ENCODE measurements around the gene ZNF326.
"Not testable (repeated sequence)": the region's sequence is repeated elsewhere in the genome, so short reads cannot be mapped to it uniquely, and the experiment has no call there.

The ZNF326 gene

DNA sequence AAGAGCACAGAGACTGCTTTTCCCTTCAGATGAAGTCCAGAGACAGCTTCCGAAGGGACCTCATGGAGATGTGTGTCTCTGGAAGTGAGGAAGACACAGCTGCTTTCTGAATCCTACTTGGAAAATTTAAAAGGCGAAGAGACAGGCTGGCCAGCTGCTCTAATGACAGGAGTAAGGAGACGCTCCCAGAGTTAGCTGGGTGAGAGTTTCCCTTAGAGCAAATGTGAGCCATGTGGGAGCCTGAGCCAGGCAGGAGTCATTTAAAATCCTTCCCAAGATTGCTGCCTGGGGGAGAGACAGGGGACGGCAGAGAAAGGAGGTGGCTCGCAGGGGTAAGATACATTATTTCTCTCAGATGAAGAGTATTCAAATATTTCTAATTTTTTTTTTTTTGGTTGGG lies 53.1 kb downstream of the ZNF326 start:
- Histone ChIP-seq H3K4me3 (ENCODE audit: low read length) (no peak overlapping the region), H3K36me3 (ENCODE audit: control insufficient read depth, insufficient read depth, low read length, severe bottlenecking) (no peaks in the 10 kb centered on the region), H3K9me3 (ENCODE audit: control insufficient read depth, low read length) (no peaks in the 10 kb centered on the region), H3K9ac (ENCODE audit: low read length) (no peak overlapping the region), H3K27me3 (replicated peaks; ENCODE audit: control insufficient read depth, insufficient read depth, low read length) (no peaks in the 10 kb centered on the region), H3K4me1 (ENCODE audit: control insufficient read depth, insufficient read depth, low read length) (peaks cover 13% of the 10 kb centered on the region)
- no peak for DNase-seq (ENCODE audit: low read depth)

DNA sequence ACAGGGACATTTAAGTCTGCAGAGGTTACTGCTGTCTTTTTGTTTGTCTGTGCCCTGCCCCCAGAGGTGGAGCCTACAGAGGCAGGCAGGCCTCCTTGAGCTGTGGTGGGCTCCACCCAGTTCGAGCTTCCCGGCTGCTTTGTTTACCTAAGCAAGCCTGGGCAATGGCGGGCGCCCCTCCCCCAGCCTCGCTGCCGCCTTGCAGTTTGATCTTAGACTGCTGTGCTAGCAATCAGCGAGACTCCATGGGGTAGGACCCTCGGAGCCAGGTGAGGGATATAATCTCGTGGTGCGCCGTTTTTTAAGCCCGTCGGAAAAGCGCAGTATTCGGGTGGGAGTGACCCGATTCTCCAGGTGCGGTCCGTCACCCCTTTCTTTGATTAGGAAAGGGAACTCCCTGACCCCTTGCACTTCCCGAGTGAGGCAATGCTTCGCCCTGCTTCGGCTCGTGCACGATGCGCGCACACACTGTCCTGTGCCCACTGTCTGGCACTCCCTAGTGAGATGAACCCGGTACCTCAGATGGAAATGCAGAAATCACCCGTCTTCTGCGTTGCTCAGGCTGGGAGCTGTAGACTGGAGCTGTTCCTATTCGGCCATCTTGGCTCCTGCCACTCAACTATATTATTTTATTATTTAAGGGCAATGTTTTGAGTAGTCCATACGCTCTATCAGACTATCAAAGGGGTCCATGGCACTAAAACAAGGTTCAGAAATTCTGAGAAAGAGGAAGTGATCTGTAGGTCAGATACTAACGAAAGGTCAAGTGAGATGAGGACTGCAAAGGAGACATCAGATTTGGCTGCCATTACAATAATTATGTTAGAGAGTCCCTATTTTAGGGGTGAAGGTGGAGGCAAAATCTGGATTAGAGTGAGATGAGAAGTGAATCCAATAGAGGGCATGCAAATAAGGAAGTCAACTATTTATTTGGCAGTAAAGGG lies 68.1 kb downstream of the ZNF326 start:
- not testable (repeated sequence) for H3K9ac ChIP-seq (ENCODE audit: low read length); H3K9me3 ChIP-seq (ENCODE audit: control insufficient read depth, low read length); H3K27me3 ChIP-seq (replicated peaks; ENCODE audit: control insufficient read depth, insufficient read depth, low read length); H3K4me3 ChIP-seq (ENCODE audit: low read length); H3K36me3 ChIP-seq (ENCODE audit: control insufficient read depth, insufficient read depth, low read length, severe bottlenecking); DNase-seq (ENCODE audit: low read depth); H3K4me1 ChIP-seq (ENCODE audit: control insufficient read depth, insufficient read depth, low read length)

DNA sequence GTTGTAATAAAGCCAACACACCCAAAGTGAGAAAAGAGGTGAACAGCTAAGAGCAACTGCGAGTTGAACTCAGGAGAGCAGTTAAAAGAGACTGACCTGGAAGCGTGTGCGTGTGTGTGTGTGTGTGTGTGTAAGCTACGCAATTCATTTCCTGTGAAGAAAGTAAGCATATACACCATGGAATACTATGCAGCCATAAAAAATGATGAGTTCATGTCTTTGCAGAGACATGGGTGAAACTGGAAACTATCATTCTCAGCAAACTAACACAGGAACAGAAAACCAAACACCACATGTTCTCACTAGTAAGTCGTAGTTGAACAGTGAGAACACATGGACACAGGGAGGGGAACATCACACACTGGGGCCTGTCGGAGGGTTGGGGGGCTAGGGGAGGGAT lies 69.2 kb downstream of the ZNF326 start:
- H3K4me1 ChIP-seq (ENCODE audit: control insufficient read depth, insufficient read depth, low read length); H3K36me3 ChIP-seq (ENCODE audit: control insufficient read depth, insufficient read depth, low read length, severe bottlenecking); H3K9me3 ChIP-seq (ENCODE audit: control insufficient read depth, low read length); H3K9ac ChIP-seq (ENCODE audit: low read length); H3K27me3 ChIP-seq (replicated peaks; ENCODE audit: control insufficient read depth, insufficient read depth, low read length); H3K4me3 ChIP-seq (ENCODE audit: low read length); DNase-seq (ENCODE audit: low read depth): not testable (repeated sequence)

DNA sequence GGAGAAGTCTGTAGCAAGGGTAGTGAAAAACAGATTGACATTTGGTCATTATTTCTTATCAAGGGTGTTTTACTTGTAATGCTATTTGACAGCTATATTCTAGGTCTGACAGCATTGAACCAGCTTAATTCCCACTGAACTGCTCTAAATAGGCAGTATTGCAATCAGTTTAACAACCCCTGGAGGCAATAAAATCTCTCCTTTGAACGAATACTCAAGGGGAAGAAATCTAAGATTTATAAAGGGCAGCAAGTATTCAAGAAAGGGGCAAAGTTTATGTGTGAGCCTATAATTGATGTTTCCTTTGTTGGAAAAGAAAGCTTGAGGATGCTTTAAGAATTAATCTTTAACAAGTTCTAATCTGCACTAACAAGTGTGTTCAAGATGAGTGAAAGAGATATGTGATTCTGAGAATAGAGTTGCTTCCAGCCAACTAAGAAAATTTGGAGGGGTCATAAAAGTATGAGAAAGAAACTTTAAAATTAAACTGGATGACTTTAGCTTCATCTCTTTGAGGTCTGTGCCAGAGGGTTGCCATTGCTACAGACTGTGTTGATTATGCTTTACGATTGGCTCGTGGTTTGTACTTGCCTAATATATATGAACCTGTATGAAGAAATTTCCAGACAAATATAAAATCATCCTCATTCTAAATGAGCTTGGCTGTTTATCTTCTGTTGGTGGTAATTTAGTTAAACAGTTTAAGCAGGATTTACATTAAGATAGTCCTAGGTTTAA lies 72.5 kb downstream of the ZNF326 start:
- Histone ChIP-seq H3K4me1 (ENCODE audit: control insufficient read depth, insufficient read depth, low read length) (no peaks in the 10 kb centered on the region), H3K4me3 (ENCODE audit: low read length) (no peak overlapping the region), H3K36me3 (ENCODE audit: control insufficient read depth, insufficient read depth, low read length, severe bottlenecking) (no peaks in the 10 kb centered on the region), H3K9me3 (ENCODE audit: control insufficient read depth, low read length) (no peaks in the 10 kb centered on the region), H3K27me3 (replicated peaks; ENCODE audit: control insufficient read depth, insufficient read depth, low read length) (peaks cover 7% of the 10 kb centered on the region), H3K9ac (ENCODE audit: low read length) (no peak overlapping the region)
- DNase-seq (ENCODE audit: low read depth), result no peak

DNA sequence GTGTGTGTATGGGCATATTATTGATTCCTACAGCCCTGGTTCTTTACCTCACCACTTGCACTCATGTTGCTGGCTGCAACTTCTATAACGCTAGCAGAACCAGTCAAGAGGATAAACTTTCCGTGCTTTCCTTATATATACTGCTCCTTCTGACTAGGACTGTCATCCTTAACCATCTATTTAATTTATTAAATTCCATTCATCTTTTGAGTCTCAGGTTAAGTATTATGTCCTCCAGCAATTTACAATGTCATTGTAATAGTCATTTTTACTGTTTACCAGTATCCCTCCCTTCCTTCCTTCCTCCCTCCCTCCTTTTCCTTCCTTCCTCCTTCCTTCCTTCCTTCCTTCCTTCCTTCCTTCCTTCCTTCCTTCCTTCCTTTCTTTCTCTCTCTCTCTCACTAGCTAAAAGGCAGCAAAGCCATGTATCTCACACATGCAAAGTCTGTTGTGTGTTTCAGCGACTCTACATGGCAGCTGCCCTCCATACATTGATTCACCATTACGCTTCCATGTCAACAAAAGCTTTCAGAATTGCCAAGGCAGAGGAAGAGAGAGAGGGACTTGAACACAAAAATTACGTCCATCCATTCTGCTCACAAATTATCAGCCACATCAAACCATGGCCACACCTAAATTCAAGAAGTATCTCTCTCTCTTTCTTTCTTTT lies 73.8 kb downstream of the ZNF326 start:
- no peak overlapping the region for H3K9ac ChIP-seq (ENCODE audit: low read length)
- DNase-seq (ENCODE audit: low read depth), result no peak
- no peaks in the 10 kb centered on the region for H3K4me1 ChIP-seq (ENCODE audit: control insufficient read depth, insufficient read depth, low read length)
- no peaks in the 10 kb centered on the region for H3K36me3 ChIP-seq (ENCODE audit: control insufficient read depth, insufficient read depth, low read length, severe bottlenecking)
- no peaks in the 10 kb centered on the region for H3K9me3 ChIP-seq (ENCODE audit: control insufficient read depth, low read length)
- peaks cover 10% of the 10 kb centered on the region for H3K27me3 ChIP-seq (replicated peaks; ENCODE audit: control insufficient read depth, insufficient read depth, low read length)
- no peak overlapping the region for H3K4me3 ChIP-seq (ENCODE audit: low read length)

DNA sequence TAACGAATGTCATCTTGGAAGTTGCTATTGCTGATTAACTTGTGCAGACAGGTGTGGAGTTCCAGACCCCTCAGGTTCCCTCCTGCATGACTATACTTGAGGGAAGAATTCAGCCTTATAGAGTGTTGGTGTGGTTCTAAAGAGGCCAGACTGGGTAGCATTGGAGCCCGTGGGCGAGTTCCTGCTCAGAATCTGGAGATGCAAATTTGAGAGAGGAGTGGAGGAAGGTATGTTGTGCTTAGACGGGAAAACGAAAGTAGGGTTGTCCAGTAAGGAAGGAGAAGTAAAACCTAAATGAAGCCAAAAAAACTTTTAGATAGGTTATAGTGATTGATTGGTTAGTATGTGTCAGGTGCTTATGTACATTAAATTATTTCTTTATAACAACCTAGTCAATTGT lies 79.2 kb downstream of the ZNF326 start:
- peaks cover 8% of the 10 kb centered on the region for H3K27me3 ChIP-seq (replicated peaks; ENCODE audit: control insufficient read depth, insufficient read depth, low read length)
- H3K4me3 ChIP-seq (ENCODE audit: low read length), result no peak overlapping the region
- DNase-seq (ENCODE audit: low read depth), result no peak
- no peak overlapping the region for H3K9ac ChIP-seq (ENCODE audit: low read length)
- H3K36me3 ChIP-seq (ENCODE audit: control insufficient read depth, insufficient read depth, low read length, severe bottlenecking), result no peaks in the 10 kb centered on the region
- H3K4me1 ChIP-seq (ENCODE audit: control insufficient read depth, insufficient read depth, low read length), result no peaks in the 10 kb centered on the region
- no peaks in the 10 kb centered on the region for H3K9me3 ChIP-seq (ENCODE audit: control insufficient read depth, low read length)

DNA sequence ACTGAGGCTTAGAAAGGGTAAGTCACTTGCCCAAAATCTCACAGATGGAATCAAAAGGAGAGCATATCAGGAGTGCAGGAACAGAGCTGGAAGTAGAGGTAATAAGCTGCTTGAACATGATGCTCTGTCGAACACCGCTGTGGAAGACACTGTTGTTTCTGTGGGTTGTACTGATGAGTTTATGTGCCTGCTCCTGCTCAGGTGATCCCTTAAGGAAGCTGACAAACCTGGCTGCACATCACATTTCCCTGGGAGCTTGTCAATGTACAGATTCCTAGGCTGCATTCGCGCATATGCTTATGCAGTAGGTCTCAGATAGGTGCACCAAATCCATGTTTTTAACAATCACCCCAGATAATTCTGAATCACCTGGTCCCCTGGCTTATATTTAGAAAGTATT lies 79.7 kb downstream of the ZNF326 start:
- no peak overlapping the region for H3K4me3 ChIP-seq (ENCODE audit: low read length)
- no peak overlapping the region for H3K9ac ChIP-seq (ENCODE audit: low read length)
- no peaks in the 10 kb centered on the region for H3K4me1 ChIP-seq (ENCODE audit: control insufficient read depth, insufficient read depth, low read length)
- no peak for DNase-seq (ENCODE audit: low read depth)
- no peaks in the 10 kb centered on the region for H3K9me3 ChIP-seq (ENCODE audit: control insufficient read depth, low read length)
- no peaks in the 10 kb centered on the region for H3K36me3 ChIP-seq (ENCODE audit: control insufficient read depth, insufficient read depth, low read length, severe bottlenecking)
- peaks cover 8% of the 10 kb centered on the region for H3K27me3 ChIP-seq (replicated peaks; ENCODE audit: control insufficient read depth, insufficient read depth, low read length)

DNA sequence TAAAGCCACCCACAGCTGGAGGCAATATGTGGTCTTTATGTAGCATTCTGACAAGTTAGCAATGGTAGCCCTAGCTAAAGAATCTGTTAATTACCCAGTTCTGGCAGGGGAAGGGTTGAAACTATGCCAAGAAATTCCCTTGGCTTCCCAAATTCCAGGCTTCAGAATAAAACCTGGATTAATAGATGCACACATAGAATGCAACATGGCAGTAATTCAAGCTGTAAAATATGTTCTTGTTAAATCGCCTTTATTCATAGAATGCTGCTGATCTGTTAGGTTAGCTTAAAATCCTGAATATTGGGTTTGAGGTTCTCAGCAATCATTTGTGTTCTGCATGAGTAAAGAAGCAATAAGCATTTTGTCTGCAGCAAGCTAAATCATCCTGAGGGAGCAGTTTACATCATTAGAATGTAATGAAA lies 80.1 kb downstream of the ZNF326 start:
- Histone ChIP-seq H3K9ac (ENCODE audit: low read length) (no peak overlapping the region), H3K36me3 (ENCODE audit: control insufficient read depth, insufficient read depth, low read length, severe bottlenecking) (no peaks in the 10 kb centered on the region), H3K4me3 (ENCODE audit: low read length) (no peak overlapping the region), H3K9me3 (ENCODE audit: control insufficient read depth, low read length) (no peaks in the 10 kb centered on the region), H3K27me3 (replicated peaks; ENCODE audit: control insufficient read depth, insufficient read depth, low read length) (peaks cover 8% of the 10 kb centered on the region), H3K4me1 (ENCODE audit: control insufficient read depth, insufficient read depth, low read length) (no peaks in the 10 kb centered on the region)
- DNase-seq (ENCODE audit: low read depth), result no peak

DNA sequence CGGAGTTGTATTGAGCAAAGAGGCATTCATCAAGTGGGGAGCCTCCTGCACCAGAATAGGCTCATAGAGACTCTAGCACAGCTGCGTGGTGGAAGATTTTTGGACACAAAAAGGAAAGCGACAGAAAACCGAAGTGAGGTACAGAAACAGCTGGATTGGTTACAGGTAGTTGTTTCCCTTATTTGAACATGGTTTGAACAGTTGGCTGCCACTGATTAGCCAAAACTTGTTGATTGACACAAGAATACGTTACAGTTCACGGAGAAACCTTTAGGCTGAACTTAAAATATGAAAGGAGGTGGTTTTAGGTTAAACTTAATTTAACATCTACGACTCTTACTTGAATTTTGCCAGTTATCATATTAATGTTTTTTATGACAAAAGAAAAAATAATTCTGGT lies 89.1 kb downstream of the ZNF326 start:
- no peaks in the 10 kb centered on the region for H3K27me3 ChIP-seq (replicated peaks; ENCODE audit: control insufficient read depth, insufficient read depth, low read length)

More for the DNA sequence above, 89.1 kb downstream of the ZNF326 start:
- no peak for DNase-seq (ENCODE audit: low read depth)
- Histone ChIP-seq H3K9ac (ENCODE audit: low read length) (no peak overlapping the region), H3K9me3 (ENCODE audit: control insufficient read depth, low read length) (no peaks in the 10 kb centered on the region), H3K4me3 (ENCODE audit: low read length) (no peak overlapping the region), H3K36me3 (ENCODE audit: control insufficient read depth, insufficient read depth, low read length, severe bottlenecking) (no peaks in the 10 kb centered on the region), H3K4me1 (ENCODE audit: control insufficient read depth, insufficient read depth, low read length) (peaks cover 8% of the 10 kb centered on the region)

Measured in adipocyte (in vitro differentiated cells).